Measurements from ENCODE around the gene LOXL1.

LOXL1 gene

DNA sequence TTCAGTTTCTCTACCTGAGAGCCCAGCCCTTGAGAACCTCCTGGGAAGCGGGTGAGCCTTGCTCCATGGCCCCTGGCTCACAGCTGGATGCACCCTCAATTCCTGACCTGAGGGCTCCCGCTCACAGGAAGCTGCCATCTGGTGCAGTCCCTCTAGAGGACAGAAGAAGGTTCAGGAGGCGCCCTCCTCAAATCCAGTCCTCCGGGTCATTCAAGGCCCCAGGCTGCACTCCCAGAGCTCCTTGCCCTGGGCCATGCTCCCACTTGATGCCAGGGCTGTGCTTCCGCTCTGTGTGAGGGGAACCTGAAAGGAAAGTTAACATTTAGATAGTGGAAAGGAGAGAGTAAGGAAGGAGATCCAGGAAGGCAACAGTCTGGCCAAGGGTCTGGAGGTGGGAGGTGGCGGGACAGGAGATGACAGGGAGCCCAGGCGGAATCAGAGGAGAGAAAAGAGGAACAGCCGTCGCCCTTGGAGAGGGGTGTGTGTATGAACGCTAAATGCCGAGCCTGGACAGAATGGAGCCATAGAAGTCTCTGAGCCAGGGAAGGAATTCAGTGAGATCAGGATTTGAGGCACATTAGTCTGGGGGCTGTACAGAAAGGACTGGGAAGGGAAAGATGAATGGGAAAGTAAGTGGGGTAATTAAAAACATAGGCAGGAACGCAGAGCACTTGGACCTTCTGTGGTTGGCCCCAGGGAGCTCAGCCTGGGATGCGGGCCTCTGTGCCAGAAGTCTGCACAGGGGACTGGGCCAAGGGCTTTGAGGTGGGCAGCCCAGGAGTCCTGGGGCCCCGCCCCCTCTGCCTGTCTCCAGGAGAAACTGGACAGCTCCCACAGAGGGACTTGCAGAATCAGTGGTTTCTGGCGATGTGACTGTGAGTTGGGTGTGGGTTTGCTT, 26.8 kb upstream of the LOXL1 start:
- DNase-seq, result peak; percentile 41

DNA sequence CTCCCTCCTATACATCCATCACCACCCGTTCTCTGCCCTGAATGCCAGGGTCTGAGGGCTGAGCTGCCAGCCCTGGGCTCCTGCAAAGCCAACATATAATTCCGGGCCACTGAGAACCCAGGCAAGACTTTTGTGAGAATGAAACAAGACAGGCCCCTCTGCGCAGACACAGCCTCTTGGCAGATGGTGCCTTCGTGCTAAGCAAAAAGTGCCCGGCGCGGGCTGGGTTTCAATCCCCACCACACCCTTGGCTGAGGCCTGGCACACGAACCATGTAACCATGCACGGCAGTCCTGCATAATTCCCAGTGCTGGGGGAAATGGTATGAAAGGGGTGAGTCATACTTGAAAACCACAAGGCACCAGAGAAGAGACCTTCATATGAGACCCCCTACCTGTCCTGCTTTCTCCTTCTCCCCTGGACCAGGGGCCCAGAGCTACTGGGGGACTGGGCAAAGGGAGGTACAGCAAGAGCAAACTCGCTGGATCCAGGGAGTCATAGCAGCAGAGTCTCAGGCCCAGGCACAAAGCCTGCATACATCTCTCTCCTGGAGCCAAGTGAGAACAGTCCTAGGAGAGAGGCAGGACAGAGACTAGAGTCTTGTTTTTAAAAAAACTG, 26.1 kb upstream of the LOXL1 start:
- DNase-seq, result peak; percentile 47

DNA sequence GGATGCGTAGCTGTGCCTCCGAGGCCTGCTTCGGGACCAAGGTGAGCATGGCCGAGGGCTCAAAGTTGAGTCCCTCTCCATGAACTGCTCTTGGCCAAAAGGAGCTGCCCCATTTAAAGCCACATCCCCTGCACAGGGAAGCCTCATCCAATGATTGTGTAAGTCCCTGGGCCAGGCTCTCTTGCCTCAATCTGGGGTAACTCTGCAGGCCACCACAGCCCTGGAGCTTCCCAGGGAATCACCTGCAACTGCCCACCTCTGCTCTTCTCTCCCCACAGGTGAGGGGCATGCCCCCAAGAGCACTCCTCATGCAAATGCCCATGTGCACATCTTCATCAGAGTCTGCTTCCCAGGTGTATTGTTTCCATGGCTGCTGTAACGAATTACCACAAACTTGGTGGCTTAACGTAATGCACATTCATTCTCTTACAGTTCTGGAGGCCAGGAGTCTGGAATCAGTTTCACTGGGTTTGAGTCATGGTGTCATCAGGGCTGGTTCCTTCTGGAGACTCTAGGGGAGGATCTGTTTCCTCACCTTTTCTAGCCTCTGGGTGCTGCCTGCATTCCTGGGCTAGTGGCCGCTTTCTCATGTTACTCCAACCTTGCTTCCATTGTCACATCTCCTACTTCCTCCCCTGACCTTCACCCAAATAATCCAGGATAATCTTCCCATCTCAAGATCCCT, 25.0 kb upstream of the LOXL1 start:
- no peak for DNase-seq

DNA sequence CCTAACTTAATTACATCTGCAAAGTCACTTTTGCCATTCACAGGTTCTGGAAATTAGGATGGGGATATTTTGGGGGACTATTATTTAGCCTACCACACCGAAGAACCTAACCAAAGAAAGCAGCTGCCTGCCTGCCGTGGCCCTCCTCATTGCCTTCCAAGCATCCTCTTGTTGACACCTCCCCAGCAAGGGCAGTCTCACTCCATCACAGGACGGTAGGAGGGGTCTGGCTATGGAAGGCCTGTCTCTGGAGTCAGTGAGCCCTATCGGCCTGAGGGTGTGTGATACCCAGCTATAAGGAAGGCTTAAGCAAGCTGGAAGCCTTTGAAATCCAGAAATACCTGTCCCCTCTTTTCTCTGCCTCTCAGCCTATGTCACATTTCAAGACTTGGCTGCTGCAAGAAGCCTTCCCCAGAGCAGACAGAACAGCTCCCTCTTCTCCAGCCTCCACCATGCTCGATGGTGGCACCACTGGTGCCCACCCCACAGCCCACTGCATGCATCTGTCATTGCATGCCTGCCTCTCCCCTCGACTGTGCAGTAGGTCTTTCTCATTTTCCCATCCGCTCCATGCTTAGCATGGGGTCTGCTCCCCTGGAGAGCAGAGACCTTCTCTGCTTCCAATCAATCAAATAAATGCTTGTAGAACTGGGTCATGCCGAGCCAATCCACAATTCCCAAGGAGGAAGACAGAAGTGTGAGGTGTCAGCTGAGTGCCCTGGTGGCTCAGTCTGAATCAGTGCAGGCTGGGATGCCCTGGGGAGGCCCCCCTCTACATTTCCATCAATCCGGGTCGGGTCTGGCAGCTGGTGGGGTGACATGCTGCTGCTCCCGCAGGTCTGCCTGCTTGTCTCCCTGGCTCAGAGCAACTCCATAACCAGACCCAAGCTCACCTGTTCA, 23.9 kb upstream of the LOXL1 start:
- DNase-seq, result no peak

DNA sequence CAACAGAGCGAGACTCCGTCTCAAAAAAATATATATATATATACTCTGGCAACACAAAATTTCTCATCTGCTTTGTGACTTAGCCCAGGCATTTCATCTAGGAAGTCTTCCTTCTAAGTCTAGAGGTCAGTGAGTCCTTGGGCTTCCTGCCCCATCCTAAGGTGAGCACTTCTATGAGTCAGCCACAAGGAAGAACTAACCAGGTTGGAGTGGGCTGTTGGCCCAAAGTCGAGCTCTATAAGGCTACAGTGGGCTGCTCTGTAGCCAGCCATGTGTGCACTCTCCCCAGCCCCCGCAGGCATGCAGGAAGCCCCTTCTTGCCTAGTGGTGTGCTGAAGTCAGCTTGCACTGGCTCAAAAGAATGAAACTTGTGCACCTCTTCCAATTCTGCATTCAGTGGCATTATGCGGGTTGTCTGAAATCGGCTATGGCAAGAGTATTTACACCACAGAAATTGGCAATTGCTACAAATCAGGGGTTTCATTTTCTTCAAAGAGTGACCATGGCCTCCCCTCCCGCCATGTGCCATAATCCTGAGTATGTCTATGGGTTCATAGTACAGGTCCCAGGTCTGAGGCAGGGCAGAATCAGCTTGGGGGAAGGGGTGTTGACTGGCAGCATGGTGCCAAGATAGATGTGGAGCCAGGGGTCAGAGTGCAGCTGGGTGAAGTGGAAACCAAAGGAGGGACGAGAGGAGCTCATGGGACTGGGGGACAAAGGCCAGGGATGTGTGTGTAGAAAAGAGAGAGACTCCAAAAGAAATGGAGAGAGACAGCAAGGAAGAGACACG, 22.0 kb upstream of the LOXL1 start:
- no peak for DNase-seq

DNA sequence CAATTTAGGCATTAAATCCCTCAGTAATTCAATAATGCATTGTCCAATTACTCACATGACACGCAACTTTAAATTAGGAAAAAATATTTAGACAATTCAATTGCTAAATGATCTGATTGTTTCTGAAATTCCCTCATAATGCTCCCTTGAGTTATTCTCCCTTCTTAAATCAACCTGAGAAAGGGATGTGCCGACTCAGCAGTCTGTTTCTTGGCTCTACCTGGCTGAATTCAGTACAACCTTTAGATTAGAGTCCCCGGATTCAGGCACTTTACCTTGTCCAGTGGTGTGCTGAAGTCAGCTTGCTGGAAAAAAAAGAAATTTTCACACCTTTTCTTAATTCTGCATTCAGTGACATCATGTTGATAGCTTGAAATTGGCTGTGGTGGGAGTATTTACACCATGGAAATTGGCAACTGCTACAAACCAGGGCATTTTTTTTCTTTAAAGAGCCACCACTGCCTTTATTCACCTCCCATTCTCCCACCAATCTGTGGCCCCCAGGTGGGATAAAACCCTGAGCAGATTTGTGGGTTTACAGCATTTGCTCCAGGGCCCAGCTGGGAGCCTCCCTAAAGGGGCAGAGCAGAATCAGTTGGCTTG, 20.9 kb upstream of the LOXL1 start:
- DNase-seq, result no peak

DNA sequence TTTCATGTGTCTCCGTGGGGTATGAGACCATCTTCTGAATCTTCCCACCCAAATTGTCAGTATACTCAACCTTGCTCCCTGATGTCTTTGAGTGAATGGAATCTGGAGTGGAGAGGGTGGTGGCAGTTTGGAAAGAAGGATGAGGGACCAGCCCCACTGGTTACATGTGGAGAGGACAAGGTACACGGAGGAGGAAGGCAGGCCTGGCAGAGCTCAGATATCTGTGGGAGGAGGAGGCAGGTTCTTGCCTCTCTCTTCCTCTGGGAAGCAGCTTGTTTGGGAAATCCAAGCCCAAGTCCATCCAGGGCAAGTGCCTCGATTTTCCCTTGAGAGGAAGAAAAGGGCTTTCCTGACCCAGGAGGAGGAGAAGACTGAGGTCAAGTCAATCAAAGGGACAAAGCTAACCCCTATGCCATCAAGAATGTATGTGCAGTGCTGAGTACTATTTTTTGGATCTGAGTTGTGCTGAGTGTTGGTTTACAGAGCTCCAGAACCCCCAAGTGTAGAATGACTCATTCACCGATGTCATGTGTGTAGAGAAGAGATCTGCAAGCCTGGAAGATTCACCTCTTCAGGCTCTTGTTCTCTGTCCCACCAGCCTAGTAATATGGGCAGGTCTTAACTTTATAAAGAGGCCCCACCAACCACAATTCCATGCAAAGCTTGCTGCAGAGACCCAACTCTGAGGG, 19.8 kb upstream of the LOXL1 start:
- DNase-seq, result peak; percentile 71

DNA sequence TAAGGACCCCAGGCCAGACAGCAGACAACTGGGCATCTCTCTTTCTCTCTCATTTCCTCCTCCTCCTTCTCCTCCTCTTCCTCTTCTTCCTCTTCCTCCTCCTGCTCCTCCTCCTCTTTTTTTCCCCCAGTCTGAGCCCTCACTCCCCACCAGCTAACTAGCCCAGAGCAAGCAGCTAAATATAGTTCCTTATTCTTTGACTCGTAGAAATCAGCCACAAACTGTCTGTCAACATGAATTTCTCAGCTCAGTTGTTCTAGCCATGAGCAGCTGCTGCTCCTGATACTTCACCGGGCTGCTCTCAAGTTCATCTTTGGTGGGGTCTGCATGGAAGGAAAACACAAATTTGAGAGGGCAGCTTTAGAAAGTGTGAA, 19.2 kb upstream of the LOXL1 start:
- DNase-seq, result no peak

DNA sequence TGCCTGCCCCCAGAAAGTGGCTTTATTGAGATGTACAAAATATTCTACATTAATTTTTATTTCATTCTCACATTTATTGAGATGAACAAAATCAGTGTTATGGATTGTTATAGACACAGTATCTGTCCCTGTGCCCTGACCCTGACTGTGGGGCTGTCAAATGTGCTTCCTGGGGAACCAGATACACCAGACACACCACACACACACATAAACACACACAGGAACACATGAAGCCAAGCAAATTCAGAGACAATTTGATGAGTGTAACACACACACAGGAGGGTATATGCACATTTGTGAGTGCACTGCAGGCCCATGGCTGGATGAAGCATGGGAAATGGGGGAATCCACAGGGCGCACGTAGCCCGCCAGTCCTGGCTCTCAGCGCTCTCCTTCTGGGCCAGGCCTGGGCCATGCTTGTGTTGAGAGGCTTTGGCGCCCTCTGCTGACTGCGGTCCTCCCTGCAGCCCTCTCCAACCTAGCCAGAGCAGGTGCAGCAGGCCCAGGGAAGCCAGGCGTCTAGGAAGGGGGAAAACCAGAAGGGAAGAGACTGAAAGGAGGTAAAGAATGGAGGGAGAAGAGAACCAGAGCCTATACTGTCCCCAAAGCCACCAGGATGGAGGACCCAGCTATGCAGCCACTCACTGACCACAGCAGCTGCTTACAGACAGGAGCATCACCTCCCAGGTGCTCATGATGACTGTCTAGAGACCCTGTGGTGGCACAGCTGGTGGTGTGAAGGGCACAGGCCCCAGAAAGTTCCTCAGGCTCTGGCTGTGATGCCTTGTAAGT, 18.0 kb upstream of the LOXL1 start:
- peak; percentile 66 for DNase-seq

DNA sequence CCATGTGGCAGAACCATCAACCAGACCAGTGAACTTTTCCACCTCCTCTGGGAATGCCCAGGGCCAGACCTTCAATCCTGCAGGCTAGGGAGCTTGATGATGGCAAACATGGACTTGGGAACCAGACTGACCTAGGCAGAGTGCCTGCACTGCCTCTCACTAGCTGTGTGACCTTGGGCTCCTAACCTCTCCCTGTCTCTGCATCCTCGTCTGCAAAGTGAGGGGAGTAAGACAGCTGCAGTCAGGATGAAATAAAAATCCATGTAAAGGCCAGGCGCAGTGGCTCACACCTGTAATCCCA, 17.5 kb upstream of the LOXL1 start:
- no peak for DNase-seq

DNA sequence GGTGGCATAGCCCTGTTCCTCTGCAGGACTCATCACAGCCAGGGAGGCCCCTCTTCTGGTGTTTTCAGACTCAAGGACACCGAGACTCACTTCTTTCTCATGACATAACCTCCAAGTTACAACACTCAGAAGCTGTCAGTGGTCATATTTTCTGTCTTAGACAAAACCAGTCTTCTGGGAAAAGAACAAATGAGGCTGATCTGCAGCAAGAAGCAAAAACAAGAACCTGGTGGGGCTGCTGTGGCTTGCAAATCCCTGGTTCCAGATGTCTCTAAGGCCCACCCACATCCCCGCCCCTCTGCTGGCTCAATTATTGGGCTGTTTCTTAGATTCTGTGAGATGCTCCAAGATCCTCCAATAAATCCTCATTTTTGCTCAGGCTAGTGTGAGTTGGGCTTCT, 16.6 kb upstream of the LOXL1 start:
- DNase-seq, result no peak

DNA sequence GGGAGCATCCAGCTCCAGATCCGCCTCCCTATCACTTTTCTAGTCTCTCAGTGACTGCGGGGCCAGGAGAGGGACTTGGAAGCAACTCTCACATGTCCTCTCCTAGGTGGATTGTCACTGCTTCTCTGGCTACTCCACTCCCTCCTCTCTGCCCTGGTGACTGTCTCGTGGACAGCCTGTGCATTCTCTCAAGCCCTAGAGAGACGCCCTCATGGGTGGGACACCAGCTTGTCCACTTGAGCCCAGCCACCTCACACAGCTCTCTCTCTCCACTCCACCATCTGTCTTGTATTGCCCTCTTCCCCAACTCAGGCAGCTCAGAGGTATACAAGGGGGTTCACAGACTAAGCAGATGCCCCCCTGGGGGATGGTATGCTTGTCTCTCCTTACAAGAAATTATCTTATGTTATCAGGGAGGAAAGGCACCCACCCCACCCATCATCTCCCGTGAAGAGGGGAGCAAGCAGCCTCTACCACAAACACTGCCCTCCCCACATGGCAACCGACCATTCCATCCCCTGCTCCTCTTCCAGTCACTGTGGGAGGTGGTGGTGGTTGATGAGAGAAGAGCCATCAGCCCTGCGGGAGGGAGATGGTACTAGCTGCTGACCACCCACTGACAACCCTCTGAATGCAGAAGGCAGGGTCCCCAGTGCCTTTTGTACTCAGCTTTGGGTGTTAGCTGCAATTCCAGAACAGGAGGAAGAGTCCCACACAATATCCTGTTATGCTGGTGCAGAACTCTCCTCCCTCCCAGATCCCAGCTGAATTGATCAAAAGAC, 15.5 kb upstream of the LOXL1 start:
- no peak for DNase-seq

DNA sequence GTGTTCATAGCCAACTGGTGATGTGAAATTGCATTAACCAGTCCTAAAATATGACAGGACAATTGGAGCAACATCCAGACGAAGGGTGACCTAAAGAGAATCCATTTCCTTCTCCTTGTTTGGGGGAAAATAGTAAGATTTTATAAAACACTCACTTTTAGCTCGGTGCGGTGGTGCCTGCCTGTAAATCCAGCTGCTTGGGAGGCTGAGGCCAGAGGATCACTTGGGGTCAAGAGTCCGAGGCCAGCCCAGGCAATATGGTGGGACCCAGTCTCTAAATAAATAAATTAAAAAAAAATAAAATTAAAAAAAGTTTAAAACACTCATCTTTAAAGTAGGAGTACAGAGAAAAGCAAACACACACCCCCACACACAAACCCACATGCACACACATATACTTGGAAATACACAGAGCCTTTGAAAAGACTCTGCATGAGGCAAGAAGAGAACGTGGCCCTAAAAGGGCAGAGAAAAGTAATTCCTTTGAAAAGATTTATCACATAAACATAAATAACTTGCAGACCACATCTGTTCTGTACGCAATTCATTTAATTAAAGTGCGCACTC, 14.1 kb upstream of the LOXL1 start:
- DNase-seq, result no peak

DNA sequence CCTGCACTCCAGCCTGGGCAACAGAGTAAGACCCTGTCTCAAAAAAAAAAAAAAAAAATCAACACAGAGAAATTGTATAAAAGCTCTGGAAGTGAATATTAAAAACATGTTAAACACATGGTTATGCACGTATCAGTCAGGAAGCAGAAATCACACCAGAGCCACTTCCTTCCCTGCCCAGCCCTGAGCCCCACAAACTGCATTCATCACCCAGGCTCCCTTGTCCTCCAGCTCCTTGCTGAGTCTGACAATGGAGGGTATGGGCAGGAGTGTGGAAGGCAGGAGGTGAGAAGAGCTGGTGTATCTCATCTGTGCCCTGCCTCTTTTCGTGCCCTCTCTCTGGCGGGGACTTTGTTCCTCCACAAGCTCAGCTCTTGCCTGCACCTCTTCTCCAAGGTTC, 12.1 kb upstream of the LOXL1 start:
- no peak for DNase-seq

DNA sequence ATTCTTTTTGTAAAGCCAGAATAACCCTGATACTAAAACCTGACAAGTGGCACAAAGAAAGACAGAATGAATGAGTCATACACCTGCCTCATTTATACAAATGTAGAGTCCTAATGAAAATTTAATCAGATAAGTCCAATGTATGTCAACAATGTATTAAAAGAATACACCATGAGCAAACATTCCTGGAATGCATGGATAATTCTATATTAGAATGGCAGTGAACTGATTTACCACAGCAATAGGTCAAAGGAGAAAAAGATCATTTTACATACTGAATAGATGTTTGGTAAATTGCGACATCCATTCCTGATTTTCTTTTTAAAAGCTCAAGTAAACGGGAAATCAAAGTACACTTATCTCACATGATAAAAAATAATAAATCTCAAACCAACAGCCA, 11.2 kb upstream of the LOXL1 start:
- no peak for DNase-seq

DNA sequence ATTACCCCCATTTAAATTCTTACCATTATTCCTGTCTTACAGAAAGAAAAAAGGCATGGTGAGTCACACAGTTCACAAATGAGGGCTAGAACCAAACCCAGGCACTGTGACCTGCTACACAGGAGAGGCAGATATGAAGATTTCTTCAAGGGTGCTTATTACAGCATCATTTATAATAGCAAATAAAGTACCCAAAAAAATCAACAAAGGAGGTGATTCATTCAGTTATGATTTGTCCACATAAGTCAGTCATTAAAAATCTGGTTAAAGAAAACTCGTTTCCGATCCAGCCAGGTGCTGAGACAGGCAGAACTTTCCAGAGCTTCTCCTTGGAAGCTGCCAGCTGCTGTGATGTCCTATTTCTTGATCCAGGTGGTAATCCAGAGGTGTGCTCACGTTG, 7.5 kb upstream of the LOXL1 start:
- no peak for DNase-seq

DNA sequence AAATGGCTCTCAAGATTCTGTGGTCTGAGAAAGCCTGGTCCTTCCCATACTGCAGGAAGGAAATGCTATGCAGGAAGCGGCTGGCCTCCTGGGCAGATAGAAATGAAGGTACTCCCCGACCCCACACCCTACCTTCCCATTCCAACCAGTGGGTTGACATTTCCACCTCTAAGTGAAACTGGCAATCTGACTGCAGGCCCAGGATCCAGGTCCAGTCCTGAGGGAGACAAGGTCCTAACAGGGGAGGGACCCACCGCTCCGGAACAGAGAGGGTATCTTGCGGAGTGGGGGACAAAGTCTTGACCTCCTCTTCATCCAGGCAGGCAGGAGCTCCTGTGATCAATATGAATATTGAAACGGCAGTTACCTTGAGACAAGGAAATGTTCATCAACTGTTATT, 6.6 kb upstream of the LOXL1 start:
- DNase-seq, result no peak

DNA sequence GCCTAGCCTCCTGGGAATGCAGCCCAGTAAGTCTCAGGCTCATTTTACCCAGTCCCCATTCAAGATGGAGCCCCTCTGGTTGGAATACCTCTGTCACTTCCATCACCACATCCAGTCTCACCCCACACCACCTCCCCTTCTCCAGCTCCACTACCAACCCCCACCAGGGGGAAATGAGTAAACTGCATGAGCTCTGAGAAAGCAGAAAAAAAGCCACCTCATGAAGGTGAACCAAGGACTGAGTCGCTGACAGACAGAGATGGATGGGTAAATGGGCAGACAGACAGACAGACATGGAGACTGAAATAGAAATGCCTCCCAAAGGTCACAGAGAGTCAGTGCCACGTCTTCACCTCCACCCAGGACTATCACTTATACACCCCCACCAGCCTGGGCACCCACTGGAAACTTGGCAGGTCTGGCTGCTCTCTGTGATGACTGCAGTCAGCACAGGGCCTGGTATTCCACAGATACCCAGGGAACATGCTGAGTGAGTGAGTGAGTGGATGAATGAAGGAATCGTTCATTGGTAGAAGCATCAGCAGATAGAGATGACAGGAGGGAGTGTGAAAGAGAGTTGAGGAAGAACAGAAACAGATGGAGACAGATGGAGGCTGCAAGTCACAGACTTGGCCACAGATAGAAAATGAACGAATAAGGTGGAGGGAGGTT, 4.9 kb upstream of the LOXL1 start:
- DNase-seq, result peak; percentile 68

Data from fibroblast of skin of right biceps (primary cell).